GM23338 (cell line): ENCODE measurements around the gene CTDP1. TPM values are rescaled to one million over a fixed set of nuclear protein-coding genes. Genes with fewer than 3 reads are reported as not detected.

ENCODE experiments used
- ATAC-seq: fragments of 200-7000 bp; cut with Tn5 transposase; 3 replicates; pipeline ENCODE4 v1.9.1; 2020
- DNase-seq: peaks from one replicate; pipeline ENCODE4 v3.0.0-alpha.2; 2015; ENCODE audit warnings: low spot score
- H2AFZ ChIP-seq: fragments of 200-600 bp; sonication (generic); 2 replicates; pipeline ENCODE4 v1.8.0; 2016; ENCODE audit warnings: antibody characterized with exemption, mild to moderate bottlenecking, moderate library complexity
- H3F3A ChIP-seq: fragments of 200-600 bp; sonication (generic); replicated peaks from 2 replicates; pipeline ENCODE4 v1.8.0; 2017; ENCODE audit warnings: antibody characterized with exemption, mixed run types, low read depth
- H3K27ac ChIP-seq: fragments of 200-600 bp; sonication (generic); 2 replicates; pipeline ENCODE4 v1.6.1; 2016; ENCODE audit warnings: low read depth
- H3K27me3 ChIP-seq: fragments of 200-600 bp; sonication (generic); 2 replicates; pipeline ENCODE4 v1.8.0; 2016; ENCODE audit warnings: mild to moderate bottlenecking, mixed run types, moderate library complexity; ENCODE audit not compliant: insufficient read depth
- H3K36me3 ChIP-seq: fragments of 200-600 bp; sonication (generic); 2 replicates; pipeline ENCODE4 v1.8.0; 2016; ENCODE audit warnings: mild to moderate bottlenecking; ENCODE audit not compliant: insufficient read depth
- H3K4me1 ChIP-seq: fragments of 200-600 bp; sonication (generic); 2 replicates; pipeline ENCODE4 v1.8.0; 2016; ENCODE audit warnings: mild to moderate bottlenecking, moderate library complexity; ENCODE audit not compliant: insufficient read depth
- H3K4me2 ChIP-seq: fragments of 200-600 bp; sonication (generic); 2 replicates; pipeline ENCODE4 v1.7.1; 2017; ENCODE audit warnings: mixed run types
- H3K4me3 ChIP-seq: fragments of 200-600 bp; sonication (generic); 2 replicates; pipeline ENCODE4 v1.6.1; 2016; ENCODE audit warnings: mixed run types
- H3K79me2 ChIP-seq: fragments of 200-600 bp; sonication (generic); replicated peaks from 2 replicates; pipeline ENCODE4 v1.8.0; 2017; ENCODE audit warnings: mild to moderate bottlenecking; ENCODE audit not compliant: insufficient read depth
- H3K9me2 ChIP-seq: fragments of 200-600 bp; sonication (generic); 2 replicates; pipeline ENCODE4 v1.8.0; 2017; ENCODE audit not compliant: insufficient read depth
- H4K20me1 ChIP-seq: fragments of 200-600 bp; sonication (generic); replicated peaks from 2 replicates; pipeline ENCODE4 v1.8.0; 2017; ENCODE audit warnings: mild to moderate bottlenecking; ENCODE audit not compliant: insufficient read depth
- H3K27ac Mint-ChIP-seq: 2 replicates; pipeline ENCODE4 v1.8.0; 2020; ENCODE audit warnings: inconsistent platforms, mild to moderate bottlenecking, moderate library complexity, mixed read lengths
- H3K27me3 Mint-ChIP-seq: 3 replicates; pipeline ENCODE4 v1.8.0; 2022; ENCODE audit warnings: low read depth, mild to moderate bottlenecking, moderate library complexity, mixed read lengths, inconsistent platforms; ENCODE audit not compliant: insufficient read depth, poor library complexity
- H3K36me3 Mint-ChIP-seq: 3 replicates; pipeline ENCODE4 v1.8.0; 2021; ENCODE audit warnings: low read depth, mild to moderate bottlenecking, inconsistent platforms, moderate library complexity, mixed read lengths
- H3K4me1 Mint-ChIP-seq: 3 replicates; pipeline ENCODE4 v1.8.0; 2020; ENCODE audit warnings: mild to moderate bottlenecking, inconsistent platforms, mixed read lengths
- H3K4me3 Mint-ChIP-seq: 3 replicates; pipeline ENCODE4 v1.8.0; 2021; ENCODE audit warnings: moderate library complexity, mild to moderate bottlenecking, inconsistent platforms, mixed read lengths
- H3K9me3 Mint-ChIP-seq: 3 replicates; pipeline ENCODE4 v1.8.0; 2020; ENCODE audit warnings: moderate library complexity, mild to moderate bottlenecking, inconsistent platforms, mixed read lengths
- CREB1 ChIP-seq: fragments of 250-450 bp; sonication (Bioruptor Pico); IDR thresholded peaks from 2 replicates; pipeline ENCODE4 v1.5.0; 2020; ENCODE audit warnings: low read depth, mild to moderate bottlenecking, moderate library complexity
- CTCF ChIP-seq, 2 experiments: fragments of 200-600 bp in 1 of 2; sonication (generic) in 1 of 2; conservative IDR thresholded peaks; 2 replicates each; pipeline versions ENCODE4 v1.5.1 to v1.6.1; 2016 to 2017; ENCODE audit warnings: antibody characterized with exemption in 2 of 2, low read depth in 2 of 2, mild to moderate bottlenecking in 2 of 2, moderate library complexity in 1 of 2
- POLR2AphosphoS5 ChIP-seq: IDR thresholded peaks from 2 replicates; pipeline ENCODE4 v1.6.1; 2016; ENCODE audit warnings: antibody characterized with exemption, low read depth
- ZNF114 ChIP-seq: fragments of 250-450 bp; sonication (Bioruptor Pico); IDR thresholded peaks from 2 replicates; pipeline ENCODE4 v1.5.0; 2020; ENCODE audit warnings: mild to moderate bottlenecking, moderate library complexity
- ZNF331 ChIP-seq: fragments of 250-450 bp; sonication (Bioruptor Pico); IDR thresholded peaks from 2 replicates; pipeline ENCODE4 v1.5.0; 2020; ENCODE audit warnings: low read depth, mild to moderate bottlenecking, moderate library complexity
- ZNF462 ChIP-seq: fragments of 250-450 bp; sonication (Bioruptor Pico); IDR thresholded peaks from 2 replicates; pipeline ENCODE4 v1.5.0; 2020; ENCODE audit warnings: mild to moderate bottlenecking, moderate library complexity
- polyA plus RNA-seq: library from polyadenylated mRNA; unstranded; fragments of >200 nt; fragmentation: Nextera tagmentation; extraction: Ambion mirVana; gene quantifications from 2 replicates; pipeline ENCODE4 v1.2.1, GENCODE V29; 2016
- total RNA-seq: library from RNA; depleted of rRNA; stranded (reverse); fragments of >200 nt; shearing (Covaris generic); gene quantifications from 2 replicates; pipeline ENCODE4 v1.2.3, GENCODE V29; 2014
- TF ChIP-seq, protein P1 (sequence below): IDR thresholded peaks from one replicate; pipeline ENCODE4 v1.6.1; 2018; ENCODE audit warnings: antibody characterized with exemption; ENCODE audit not compliant: unreplicated experiment
- TF ChIP-seq, protein P2 (sequence below): IDR thresholded peaks from 2 replicates; pipeline ENCODE4 v1.6.1; 2016; ENCODE audit warnings: antibody characterized with exemption

Gene CTDP1
- total and polyA plus RNA-seq, 2 experiments from 2014 or later: 9.4 to 51.6 TPM

DNA sequence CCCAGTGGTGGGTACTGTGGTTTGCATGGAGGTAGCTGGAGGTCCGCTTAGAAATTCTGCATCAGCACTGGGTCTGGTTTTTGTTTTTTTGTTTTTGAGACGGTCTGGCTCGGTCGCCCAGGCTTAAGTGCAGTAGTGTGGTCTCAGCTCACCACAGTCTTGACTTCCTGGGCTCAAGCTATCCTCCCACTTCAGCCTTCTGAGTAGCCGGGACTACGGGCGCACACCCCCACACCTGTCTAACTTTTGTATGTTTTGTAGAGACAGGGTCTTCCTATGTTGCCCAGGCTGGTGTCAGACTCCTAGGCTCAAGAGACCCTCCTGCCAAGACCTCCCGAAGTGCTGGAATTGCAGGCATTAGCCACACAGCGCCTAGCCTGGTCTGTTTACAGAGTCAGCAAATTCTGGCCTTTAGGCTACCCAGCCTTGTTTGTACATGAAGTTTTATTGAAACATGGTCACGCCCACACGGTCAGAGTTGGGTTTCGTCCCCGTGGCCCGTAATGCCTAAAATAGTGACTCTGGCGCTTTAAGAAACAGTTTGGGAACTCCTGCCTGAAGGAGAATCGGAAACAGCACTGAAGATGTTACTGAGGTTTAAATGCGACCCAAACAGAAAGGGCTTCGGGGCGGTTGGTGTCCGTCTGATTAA, 32.7 kb downstream of the CTDP1 start (continued):
- TF ChIP-seq ZNF462 (CRISPR knock-in tag): no peak
- TF ChIP-seq ZNF331 (CRISPR knock-in tag): no peak
- no peak for TF ChIP-seq ZNF114
- no peak for TF ChIP-seq CTCF (conservative IDR thresholded peaks at IDR 0.05; ENCODE audit: low read depth in 2 of 2)

DNA sequence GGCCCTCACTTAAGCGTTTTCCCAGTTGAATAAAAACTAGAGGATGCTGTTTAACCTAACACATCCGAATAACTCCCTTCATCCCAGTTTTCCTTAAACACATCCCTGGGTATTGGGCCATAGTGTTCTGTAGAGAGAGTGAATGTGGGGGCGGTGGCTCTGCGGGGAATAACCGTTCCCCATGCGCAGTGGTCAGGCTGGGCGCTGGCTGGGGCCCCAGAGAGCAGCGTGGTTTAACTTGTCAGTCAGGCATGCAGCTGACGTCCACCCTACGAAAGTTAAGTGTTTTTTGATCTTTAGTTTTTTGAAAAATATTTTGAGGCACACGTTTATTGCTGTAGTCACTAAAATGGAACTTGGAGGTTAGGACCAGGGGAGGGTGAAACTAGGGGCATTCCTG, 33.7 kb downstream of the CTDP1 start:
- Histone ChIP-seq H3K27ac (no peak overlapping the region), H3K27me3 (no peaks in the 10 kb centered on the region), H3K79me2 (peaks cover 7% of the 10 kb centered on the region; the same call in 1 of the 2 replicates), H4K20me1 (no peaks in the 10 kb centered on the region; the same call in 1 of the 2 replicates), H3K4me1 (no peaks in the 10 kb centered on the region), H3F3A (no peaks in the 10 kb centered on the region), H2AFZ (no peak overlapping the region), H3K4me2 (no peak overlapping the region), H3K9me2 (no peaks in the 10 kb centered on the region), H3K36me3 (no peaks in the 10 kb centered on the region; the same call in 1 of the 2 replicates), H3K4me3 (no peak overlapping the region)
- ATAC-seq: no peak
- Mint-ChIP-seq H3K9me3 (no peaks in the 10 kb centered on the region; the same call in 2 of the 3 replicates), H3K27me3 (no peaks in the 10 kb centered on the region), H3K27ac (no peak overlapping the region), H3K4me1 (no peaks in the 10 kb centered on the region), H3K4me3 (no peak overlapping the region), H3K36me3 (peaks cover 33% of the 10 kb centered on the region)
- no peak for DNase-seq
- TF ChIP-seq CTCF (conservative IDR thresholded peaks at IDR 0.05; ENCODE audit: low read depth in 2 of 2) (no peak), ZNF331 (CRISPR knock-in tag) (no peak), POLR2AphosphoS5 (no peak), ZNF114 (no peak), CREB1 (CRISPR knock-in tag) (no peak)
- TF ChIP-seq, protein P1, sequence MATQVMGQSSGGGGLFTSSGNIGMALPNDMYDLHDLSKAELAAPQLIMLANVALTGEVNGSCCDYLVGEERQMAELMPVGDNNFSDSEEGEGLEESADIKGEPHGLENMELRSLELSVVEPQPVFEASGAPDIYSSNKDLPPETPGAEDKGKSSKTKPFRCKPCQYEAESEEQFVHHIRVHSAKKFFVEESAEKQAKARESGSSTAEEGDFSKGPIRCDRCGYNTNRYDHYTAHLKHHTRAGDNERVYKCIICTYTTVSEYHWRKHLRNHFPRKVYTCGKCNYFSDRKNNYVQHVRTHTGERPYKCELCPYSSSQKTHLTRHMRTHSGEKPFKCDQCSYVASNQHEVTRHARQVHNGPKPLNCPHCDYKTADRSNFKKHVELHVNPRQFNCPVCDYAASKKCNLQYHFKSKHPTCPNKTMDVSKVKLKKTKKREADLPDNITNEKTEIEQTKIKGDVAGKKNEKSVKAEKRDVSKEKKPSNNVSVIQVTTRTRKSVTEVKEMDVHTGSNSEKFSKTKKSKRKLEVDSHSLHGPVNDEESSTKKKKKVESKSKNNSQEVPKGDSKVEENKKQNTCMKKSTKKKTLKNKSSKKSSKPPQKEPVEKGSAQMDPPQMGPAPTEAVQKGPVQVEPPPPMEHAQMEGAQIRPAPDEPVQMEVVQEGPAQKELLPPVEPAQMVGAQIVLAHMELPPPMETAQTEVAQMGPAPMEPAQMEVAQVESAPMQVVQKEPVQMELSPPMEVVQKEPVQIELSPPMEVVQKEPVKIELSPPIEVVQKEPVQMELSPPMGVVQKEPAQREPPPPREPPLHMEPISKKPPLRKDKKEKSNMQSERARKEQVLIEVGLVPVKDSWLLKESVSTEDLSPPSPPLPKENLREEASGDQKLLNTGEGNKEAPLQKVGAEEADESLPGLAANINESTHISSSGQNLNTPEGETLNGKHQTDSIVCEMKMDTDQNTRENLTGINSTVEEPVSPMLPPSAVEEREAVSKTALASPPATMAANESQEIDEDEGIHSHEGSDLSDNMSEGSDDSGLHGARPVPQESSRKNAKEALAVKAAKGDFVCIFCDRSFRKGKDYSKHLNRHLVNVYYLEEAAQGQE: no peak
- TF ChIP-seq, protein P2, sequence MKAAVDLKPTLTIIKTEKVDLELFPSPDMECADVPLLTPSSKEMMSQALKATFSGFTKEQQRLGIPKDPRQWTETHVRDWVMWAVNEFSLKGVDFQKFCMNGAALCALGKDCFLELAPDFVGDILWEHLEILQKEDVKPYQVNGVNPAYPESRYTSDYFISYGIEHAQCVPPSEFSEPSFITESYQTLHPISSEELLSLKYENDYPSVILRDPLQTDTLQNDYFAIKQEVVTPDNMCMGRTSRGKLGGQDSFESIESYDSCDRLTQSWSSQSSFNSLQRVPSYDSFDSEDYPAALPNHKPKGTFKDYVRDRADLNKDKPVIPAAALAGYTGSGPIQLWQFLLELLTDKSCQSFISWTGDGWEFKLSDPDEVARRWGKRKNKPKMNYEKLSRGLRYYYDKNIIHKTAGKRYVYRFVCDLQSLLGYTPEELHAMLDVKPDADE: no peak
